AG20443 (cell line): ENCODE measurements around the gene ABCG2.
A peak's percentile ranks its signal among the peaks of the same experiment; 100 is the strongest.

Experiments
- DNase-seq: peaks from one replicate; pipeline ENCODE4 v3.0.0; 2012; ENCODE audit warnings: low spot score, mixed read lengths

The ABCG2 gene

DNA sequence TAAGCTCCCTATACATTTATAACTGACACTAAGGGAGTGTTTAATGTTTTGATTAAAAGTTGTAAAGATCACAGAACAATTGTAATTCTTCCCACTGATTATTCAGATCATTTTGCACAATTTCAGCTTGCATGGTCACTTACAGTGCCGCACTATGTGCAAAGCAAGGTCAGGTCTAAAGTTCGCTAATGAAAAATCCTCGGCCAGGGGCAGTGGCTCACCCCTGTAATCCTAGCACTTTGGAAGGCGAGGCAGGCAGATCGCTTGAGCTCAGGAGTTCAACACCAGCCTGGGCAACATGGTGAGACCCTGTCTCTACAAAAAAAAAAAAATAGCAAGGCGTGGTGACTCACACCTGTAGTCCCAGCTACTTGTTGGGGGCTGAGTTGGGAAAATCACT lies 94.0 kb downstream of the ABCG2 start:
- no peak for DNase-seq

DNA sequence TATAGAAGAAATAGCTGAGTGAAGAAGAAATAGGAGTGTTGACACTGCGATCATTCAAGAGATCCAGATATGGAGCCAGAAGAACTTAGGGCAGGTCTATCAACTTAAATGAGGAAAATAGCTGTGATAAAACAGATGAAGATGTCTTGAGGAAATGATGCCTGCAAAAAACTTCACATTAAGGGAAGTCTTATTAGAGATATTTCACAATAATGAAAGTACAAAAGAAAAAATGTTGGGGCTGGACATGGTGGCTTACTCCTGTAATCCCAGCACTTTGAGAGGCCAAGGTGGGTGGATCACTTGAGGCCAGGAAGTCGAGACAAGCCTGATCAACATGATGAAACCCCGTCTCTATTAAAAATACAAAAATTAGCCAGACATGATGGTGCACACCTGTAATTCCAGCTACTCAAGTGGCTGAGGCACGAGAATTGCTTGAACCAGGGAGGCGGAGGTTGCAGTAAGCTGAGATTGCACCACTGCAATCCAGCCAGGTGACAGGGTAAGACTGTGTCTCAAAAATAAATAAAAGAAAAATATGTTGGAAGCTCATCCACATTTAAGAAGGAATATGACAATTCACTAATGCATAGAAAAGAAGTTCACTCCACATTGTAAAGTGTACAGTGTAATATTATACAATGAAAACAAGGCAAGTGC lies 94.7 kb downstream of the ABCG2 start:
- DNase-seq, result no peak

DNA sequence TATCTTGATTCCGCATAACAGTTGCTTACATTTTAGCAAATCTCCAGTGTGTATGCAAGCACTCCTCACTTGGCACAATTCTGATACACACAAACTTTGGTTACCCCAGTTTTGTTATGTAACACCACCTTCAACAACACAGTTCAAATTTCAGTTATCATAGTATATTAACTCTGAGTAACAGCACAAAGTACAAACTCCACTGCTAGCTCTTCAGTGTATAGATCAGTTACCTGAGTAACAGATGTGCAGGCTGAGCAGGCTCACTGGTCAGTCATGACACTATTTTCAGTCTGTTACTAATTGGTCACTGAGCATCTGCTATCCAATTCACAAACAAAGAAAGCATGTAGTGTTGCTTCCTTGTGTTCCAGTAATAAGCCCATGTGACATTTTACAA lies 95.6 kb downstream of the ABCG2 start:
- no peak for DNase-seq

DNA sequence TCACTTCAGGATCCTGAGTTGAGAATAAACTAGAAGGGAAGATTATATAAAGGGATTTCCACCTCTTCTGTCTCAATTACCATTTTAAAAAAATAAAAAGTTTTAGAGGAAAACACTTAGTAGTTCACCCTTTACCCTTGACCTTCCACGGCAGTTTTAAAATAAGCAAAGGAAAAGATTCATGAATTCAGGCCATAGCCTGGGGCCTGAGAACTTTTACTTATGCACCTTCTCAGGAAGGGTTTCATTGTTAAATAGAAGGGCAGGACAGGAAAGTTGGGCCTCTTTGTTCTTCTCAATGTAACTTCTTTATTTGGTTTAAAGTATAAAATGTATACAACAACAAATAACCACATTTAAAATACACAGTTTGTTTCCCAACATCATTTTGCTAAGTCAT lies 96.1 kb downstream of the ABCG2 start:
- DNase-seq, result no peak

DNA sequence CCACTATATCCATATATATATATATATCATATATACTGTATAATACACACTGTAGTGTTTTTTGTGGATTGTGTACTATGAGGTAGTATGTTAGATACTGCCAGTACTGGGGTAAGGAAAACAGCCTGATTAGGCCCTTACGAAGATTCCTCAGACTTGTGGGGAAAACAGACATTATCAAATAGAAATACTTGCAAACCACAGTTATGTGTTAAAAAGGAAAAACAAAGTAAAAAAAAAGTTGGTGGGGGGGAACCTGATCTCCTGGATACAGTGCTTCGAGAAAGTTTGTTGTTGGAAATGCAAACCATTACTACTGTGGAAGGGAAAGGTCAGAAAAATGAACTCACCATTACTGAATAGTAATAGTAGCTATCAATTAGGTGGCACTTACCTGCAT lies 98.0 kb downstream of the ABCG2 start:
- no peak for DNase-seq

DNA sequence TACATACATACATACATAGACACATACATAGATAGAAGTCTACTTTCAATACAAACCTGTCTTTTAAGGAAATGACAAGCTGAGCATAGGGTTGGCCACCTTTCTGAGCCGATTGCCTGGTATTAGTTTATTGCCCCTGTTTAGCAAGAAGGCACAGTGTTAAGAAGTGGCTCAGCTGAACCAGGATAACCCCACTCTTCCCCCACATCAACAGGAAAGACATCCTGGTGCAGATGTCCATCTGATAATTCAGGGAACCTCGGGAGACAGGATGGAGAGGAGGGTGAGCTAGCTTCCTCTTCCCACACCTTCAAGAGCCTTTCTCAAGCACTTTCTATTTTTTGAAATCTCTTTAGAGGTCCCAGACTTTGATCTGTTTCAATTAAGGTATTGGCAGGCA lies 98.7 kb downstream of the ABCG2 start:
- DNase-seq, result no peak

DNA sequence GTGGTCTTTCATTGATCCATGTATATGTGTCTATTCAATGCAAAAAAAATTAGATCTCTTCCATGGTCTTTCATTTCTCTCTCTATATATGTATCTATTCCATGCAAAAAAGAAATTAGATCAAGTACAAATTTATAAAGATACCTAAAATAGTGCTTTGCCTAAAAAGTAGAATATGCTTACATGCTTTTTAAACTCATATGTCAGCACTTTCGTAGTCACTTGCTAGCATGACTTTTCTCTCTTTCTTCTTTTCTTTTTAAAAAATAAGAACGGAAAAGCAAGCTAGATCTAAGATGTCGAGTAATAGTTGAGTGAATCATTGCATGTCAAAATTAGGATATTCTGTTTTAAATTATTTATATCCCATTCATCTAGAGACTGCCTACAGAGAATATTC lies 100.1 kb downstream of the ABCG2 start:
- DNase-seq, result no peak

DNA sequence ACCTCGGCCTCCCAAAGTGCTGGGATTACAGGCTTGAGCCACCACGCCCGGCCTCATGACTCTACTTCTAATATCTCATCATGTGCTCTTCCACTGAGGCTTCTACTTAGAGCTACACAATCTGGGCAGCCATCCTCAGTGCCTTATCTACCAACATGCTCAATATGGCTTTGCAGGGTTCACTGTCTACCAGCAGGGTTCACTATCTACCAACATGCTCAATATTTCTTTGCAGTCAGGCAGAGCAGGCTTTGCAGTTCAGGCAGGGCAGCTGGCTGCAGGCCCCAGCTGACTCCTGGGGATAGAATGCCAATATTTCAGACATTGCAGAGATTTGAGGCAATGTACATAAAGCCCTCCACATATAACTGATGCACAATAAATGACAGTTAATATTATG lies 103.5 kb downstream of the ABCG2 start:
- DNase-seq, result peak; percentile 32

DNA sequence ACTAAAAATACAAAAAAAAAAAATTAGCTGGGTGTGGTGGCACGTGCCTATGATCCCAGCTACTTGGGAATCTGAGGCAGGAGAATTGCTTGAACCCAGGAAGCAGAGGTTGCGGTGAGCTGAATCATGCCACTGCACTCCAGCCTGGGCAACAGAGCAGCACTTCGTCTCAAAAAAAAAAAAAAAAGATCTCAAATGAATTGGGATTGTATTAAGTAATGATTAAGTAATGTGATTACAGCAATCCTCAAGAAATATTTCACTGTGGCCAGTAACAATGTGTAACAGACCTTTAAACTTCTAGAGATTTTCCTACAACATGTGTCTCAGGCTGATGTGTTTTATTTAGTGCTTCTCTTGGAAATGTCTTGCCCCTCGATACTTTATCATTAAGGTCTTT lies 104.2 kb downstream of the ABCG2 start:
- no peak for DNase-seq

DNA sequence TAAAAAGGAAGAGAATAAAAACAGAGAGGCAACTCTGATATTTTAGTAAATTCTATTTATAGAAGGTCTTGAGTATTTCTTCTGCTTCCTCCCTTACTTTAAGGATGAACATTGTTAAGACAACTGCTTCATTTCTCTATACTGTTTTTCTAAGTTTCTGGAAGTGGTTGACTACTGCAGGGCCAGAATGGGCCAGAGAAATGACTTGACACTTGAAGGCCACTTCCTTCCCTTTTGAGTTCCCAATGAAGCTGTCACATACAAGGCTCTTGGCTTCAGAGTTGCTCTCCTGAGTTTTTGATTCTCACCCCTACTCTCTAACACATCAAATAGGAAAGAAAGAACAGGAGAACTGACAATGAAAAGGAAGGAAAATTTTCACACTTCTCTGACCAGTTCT lies 113.4 kb downstream of the ABCG2 start:
- no peak for DNase-seq

DNA sequence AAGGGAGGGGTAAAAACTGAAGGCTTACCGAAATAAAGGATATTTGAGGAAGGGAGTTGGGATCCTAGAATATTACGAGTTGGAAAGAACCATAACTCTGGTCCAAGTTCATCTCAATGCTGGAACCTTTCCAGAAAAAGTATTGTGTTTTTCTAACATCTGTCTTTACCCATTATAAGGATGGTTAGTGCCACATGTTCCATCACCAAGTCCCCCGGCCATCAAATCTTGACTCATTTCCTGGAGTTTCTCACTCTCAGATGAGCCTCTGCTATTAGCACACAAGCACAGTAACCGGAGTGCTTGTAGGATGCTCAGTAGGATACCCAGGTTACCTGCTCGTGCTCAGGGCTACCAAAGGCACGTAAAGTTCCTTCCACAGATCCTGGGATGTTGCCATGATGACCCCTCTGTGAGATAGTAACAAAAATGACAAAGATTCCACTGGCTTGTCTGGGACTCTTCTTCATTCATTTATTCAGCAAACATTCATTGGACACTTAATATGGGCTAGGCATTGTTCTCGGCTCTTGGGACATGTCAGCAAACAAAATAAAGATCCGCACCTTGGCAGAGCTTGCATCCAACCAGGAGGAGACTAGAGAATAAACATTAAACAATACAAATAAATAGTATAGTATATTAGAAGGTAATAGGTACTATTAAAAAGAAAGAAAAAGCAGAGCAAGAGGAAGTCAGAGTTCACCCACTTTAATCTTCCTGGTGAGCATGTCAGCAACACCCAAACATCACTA lies 114.7 kb downstream of the ABCG2 start:
- no peak for DNase-seq

DNA sequence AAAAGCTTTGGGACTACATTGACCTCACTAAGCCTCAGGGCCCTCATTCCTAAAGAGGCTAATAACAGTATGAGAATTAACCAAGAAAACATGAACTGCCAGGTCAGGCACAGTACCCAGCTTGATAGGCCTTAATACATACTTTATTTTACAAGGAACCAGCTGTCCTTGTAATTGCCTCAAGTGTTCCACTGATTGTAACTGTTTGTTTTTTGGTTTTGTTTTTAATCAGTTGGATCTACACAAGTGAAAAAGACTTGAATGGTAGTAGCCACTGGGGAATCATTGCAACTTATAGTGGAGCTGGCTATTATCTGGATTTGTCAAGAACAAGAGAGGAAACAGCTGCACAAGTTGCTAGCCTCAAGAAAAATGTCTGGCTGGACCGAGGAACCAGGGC lies 115.4 kb downstream of the ABCG2 start:
- no peak for DNase-seq

DNA sequence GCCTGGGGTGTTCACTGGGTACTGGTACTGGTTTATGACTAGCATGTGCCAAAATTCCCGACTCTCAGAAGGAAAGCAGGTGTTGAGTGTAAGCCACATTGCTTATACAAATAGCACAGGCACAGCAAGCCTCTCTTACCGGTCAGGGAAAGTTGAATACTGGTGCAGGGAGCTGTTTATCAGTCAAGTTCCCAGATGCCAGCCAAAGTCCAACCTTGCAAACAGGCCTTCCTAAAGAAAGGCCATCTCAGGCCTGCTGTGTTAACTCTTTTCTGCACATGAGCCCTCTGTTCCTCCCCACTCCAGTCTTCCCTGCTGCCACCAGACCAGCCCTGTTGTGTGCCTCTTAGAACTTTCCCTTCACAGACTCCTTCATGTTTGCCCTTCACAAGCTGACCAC lies 116.8 kb downstream of the ABCG2 start:
- no peak for DNase-seq

DNA sequence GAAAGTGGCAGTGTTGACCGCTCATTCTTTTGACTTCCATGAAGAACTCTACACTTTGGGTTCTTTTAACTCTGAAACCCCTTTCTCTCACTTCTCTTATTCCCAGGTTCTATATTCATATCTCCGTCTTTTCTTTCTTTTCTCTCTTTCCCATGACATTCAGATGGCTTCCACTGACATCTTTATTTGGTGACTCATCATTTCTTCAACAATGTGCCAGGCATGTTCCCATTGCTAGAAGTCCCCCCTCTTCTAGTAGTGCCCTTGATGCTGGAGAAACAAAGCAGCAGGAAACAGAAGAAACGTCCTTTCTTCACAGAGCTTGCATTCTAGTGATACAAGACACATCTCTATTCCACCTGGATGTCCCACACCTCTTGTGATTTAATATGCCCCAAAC lies 117.7 kb downstream of the ABCG2 start:
- no peak for DNase-seq
